WTC11 (cell line): ENCODE measurements around the gene KLHL29. TPM values are rescaled to one million over a fixed set of nuclear protein-coding genes. Genes with fewer than 3 reads are reported as not detected.

Experiments used
- ATAC-seq: fragments of 200-7000 bp; cut with Tn5 transposase; 2 replicates; pipeline ENCODE4 v1.10.0; 2021; ENCODE audit warnings: mild to moderate bottlenecking, moderate library complexity
- CTCF ChIA-PET: fragments of 300-600 bp; sonication (Branson Sonifier 250); formaldehyde crosslinking; loops from one replicate; lab custom pipeline; 2021; ENCODE audit warnings: antibody characterized with exemption; lab: Charles Lee
- POLR2A ChIA-PET: fragments of 350-600 bp; sonication (Branson Sonifier 250); formaldehyde crosslinking; loops from one replicate; lab custom pipeline; 2021; ENCODE audit warnings: antibody characterized with exemption; lab: Charles Lee
- DNase-seq: peaks from one replicate; pipeline ENCODE4 v3.0.0; 2021; ENCODE audit warnings: low spot score
- H3K27ac Mint-ChIP-seq: 2 replicates; pipeline ENCODE4 v1.8.0; 2021; ENCODE audit warnings: mixed read lengths
- H3K27me3 Mint-ChIP-seq: 2 replicates; pipeline ENCODE4 v1.8.0; 2021; ENCODE audit warnings: low read depth, mild to moderate bottlenecking, moderate library complexity, mixed read lengths
- H3K36me3 Mint-ChIP-seq: 2 replicates; pipeline ENCODE4 v1.8.0; 2021; ENCODE audit warnings: mixed read lengths
- H3K4me1 Mint-ChIP-seq: 2 replicates; pipeline ENCODE4 v1.8.0; 2022; ENCODE audit warnings: mixed read lengths
- H3K4me3 Mint-ChIP-seq: 2 replicates; pipeline ENCODE4 v1.8.0; 2021; ENCODE audit warnings: mild to moderate bottlenecking, moderate library complexity, mixed read lengths
- H3K9me3 Mint-ChIP-seq: 2 replicates; pipeline ENCODE4 v1.8.0; 2021; ENCODE audit warnings: mixed read lengths
- ATF1 ChIP-seq: sonication (generic); formaldehyde crosslinking; IDR thresholded peaks from 2 replicates; pipeline ENCODE4 v1.8.1; 2023; ENCODE audit warnings: mild to moderate bottlenecking, moderate library complexity, missing genetic modification reagents
- EMX1 ChIP-seq: fragments of 250-450 bp; sonication (Bioruptor Pico); IDR thresholded peaks from 2 replicates; pipeline ENCODE4 v1.8.0; 2021; ENCODE audit warnings: mild to moderate bottlenecking
- HMGA2 ChIP-seq: fragments of 250-450 bp; sonication (Bioruptor Pico); IDR thresholded peaks from 2 replicates; pipeline ENCODE4 v1.4.0; 2021; ENCODE audit warnings: mild to moderate bottlenecking, moderate library complexity
- JUN ChIP-seq: sonication (generic); formaldehyde crosslinking; IDR thresholded peaks from 2 replicates; pipeline ENCODE4 v1.8.0; 2023; ENCODE audit warnings: mild to moderate bottlenecking, missing genetic modification reagents
- NFATC4 ChIP-seq: fragments of 250-450 bp; sonication (Bioruptor Pico); IDR thresholded peaks from 2 replicates; pipeline ENCODE4 v1.9.0; 2021; ENCODE audit warnings: mild to moderate bottlenecking
- SMAD4 ChIP-seq: sonication (generic); formaldehyde crosslinking; IDR thresholded peaks from 2 replicates; pipeline ENCODE4 v1.8.0; 2022; ENCODE audit warnings: mild to moderate bottlenecking, missing genetic modification reagents
- TCF7 ChIP-seq: sonication (generic); formaldehyde crosslinking; IDR thresholded peaks from 2 replicates; pipeline ENCODE4 v1.8.0; 2022; ENCODE audit warnings: mild to moderate bottlenecking, low read depth, missing genetic modification reagents, moderate library complexity
- TP53 ChIP-seq: sonication (generic); formaldehyde crosslinking; IDR thresholded peaks from 2 replicates; pipeline ENCODE4 v1.8.1; 2023; ENCODE audit warnings: mild to moderate bottlenecking, missing genetic modification reagents
- USF2 ChIP-seq: sonication (generic); formaldehyde crosslinking; IDR thresholded peaks from 2 replicates; pipeline ENCODE4 v1.8.1; 2023; ENCODE audit warnings: mild to moderate bottlenecking, missing genetic modification reagents, moderate library complexity
- ZNF317 ChIP-seq: sonication (generic); formaldehyde crosslinking; IDR thresholded peaks from 2 replicates; pipeline ENCODE4 v1.8.1; 2023; ENCODE audit warnings: low read depth, mild to moderate bottlenecking, moderate library complexity, missing genetic modification reagents, borderline replicate concordance
- ZNF416 ChIP-seq: fragments of 250-450 bp; sonication (Bioruptor Pico); IDR thresholded peaks from 2 replicates; pipeline ENCODE4 v1.9.0; 2021; ENCODE audit warnings: mild to moderate bottlenecking, inconsistent platforms
- ZNF532 ChIP-seq: fragments of 250-450 bp; sonication (Bioruptor Pico); IDR thresholded peaks from 2 replicates; pipeline ENCODE4 v1.9.0; 2021; ENCODE audit warnings: mild to moderate bottlenecking, borderline replicate concordance
- ZSCAN18 ChIP-seq: fragments of 250-450 bp; sonication (Bioruptor Pico); IDR thresholded peaks from 2 replicates; pipeline ENCODE4 v2.1.2; 2022; ENCODE audit warnings: mild to moderate bottlenecking, moderate library complexity
- total RNA-seq: library from RNA; stranded (reverse); gene quantifications from 3 replicates; pipeline ENCODE4 v1.2.3, GENCODE V29; 2021
- TF ChIP-seq, protein P1 (sequence below): sonication (generic); formaldehyde crosslinking; IDR thresholded peaks from 2 replicates; pipeline ENCODE4 v1.8.0; 2022; ENCODE audit warnings: mild to moderate bottlenecking, missing genetic modification reagents
- TF ChIP-seq, protein P2 (sequence below): fragments of 250-450 bp; sonication (Bioruptor Pico); conservative IDR thresholded peaks from 2 replicates; pipeline ENCODE4 v1.9.0; 2021; ENCODE audit warnings: mild to moderate bottlenecking
- TF ChIP-seq, protein P3 (sequence below): sonication (generic); formaldehyde crosslinking; IDR thresholded peaks from 2 replicates; pipeline ENCODE4 v1.8.1; 2022; ENCODE audit warnings: mild to moderate bottlenecking, moderate library complexity, missing genetic modification reagents
- TF ChIP-seq, protein P4 (sequence below): fragments of 200-600 bp; IDR thresholded peaks from 2 replicates; pipeline ENCODE4 v1.8.0; 2022; ENCODE audit warnings: antibody characterized with exemption

The KLHL29 gene
- total RNA-seq, 1 experiment from 2014 or later, result 7.1 TPM

- ChIA-PET POLR2A (no interaction called here), CTCF (interaction anchor here (0.5 to 1.9 kb wide), 9 partner anchors 10 to 204 kb away, joined by 3 to 9 read pairs (median 3); no protein-coding TSS in a partner anchor)
- Mint-ChIP-seq H3K36me3 (no peaks in the 10 kb centered on the region), H3K4me1 (peaks cover 10% of the 10 kb centered on the region), H3K27me3 (no peaks in the 10 kb centered on the region), H3K27ac (peak overlapping the region; percentile 41; the same call in 1 of the 2 replicates), H3K4me3 (no peak overlapping the region), H3K9me3 (no peaks in the 10 kb centered on the region)
- no peak for ATAC-seq
- DNase-seq, result no peak
- TF ChIP-seq ATF1 (CRISPR knock-in tag) (no peak), ZNF317 (no peak), ZNF416 (no peak), TCF7 (CRISPR knock-in tag) (no peak), JUN (CRISPR knock-in tag) (no peak), USF2 (CRISPR knock-in tag) (no peak), NFATC4 (CRISPR knock-in tag) (no peak), TP53 (CRISPR knock-in tag) (no peak), HMGA2 (no peak), ZNF532 (no peak), EMX1 (CRISPR knock-in tag) (no peak), ZSCAN18 (no peak)
- TF ChIP-seq, protein P1, sequence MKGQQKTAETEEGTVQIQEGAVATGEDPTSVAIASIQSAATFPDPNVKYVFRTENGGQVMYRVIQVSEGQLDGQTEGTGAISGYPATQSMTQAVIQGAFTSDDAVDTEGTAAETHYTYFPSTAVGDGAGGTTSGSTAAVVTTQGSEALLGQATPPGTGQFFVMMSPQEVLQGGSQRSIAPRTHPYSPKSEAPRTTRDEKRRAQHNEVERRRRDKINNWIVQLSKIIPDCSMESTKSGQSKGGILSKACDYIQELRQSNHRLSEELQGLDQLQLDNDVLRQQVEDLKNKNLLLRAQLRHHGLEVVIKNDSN, result no peak
- TF ChIP-seq, protein P2, sequence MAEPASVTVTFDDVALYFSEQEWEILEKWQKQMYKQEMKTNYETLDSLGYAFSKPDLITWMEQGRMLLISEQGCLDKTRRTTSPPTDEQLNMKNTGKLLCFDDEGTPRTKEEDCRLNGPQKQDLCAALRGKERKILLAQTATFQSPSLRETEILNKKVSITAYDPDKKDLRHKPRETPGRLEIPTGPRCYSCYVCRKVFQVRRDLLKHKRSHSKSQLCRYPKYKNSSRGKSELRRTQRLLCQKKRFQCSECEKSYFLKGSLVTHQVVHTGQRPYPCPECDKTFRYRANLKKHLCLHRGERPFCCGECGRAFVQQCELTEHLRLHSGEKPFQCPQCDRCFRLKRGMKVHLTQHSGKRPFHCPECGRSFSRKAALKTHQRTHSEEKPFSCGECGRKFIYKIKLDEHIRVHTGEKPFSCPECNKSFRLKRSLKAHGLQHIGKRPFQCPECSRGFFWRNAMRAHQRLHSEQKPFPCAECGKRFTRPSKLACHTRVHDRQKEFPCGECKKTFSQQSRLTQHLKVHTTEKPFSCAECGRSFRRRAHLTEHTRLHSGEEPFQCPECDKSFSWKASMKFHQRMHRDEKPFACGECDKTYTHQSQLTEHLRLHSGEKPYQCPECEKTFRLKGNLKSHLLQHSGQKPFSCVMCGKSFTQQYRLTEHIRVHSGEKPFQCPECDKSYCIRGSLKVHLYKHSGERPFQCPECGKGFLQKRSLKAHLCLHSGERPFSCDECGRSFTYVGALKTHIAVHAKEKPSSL, result no peak
- TF ChIP-seq, protein P3, sequence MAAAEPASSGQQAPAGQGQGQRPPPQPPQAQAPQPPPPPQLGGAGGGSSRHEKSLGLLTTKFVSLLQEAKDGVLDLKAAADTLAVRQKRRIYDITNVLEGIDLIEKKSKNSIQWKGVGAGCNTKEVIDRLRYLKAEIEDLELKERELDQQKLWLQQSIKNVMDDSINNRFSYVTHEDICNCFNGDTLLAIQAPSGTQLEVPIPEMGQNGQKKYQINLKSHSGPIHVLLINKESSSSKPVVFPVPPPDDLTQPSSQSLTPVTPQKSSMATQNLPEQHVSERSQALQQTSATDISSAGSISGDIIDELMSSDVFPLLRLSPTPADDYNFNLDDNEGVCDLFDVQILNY, result no peak
- TF ChIP-seq, all 79 proteins: peak for 0
Measured at GRCh38 chr2:23565374-23565773, 180.4 kb downstream of the KLHL29 start.

- POLR2A ChIA-PET, result no interaction called here
- Mint-ChIP-seq H3K9me3 (no peaks in the 10 kb centered on the region), H3K4me1 (peaks cover 10% of the 10 kb centered on the region), H3K4me3 (no peak overlapping the region), H3K36me3 (no peaks in the 10 kb centered on the region), H3K27me3 (no peaks in the 10 kb centered on the region), H3K27ac (peak overlapping the region; percentile 32; the same call in 1 of the 2 replicates)
- ATAC-seq (no peak), DNase-seq (no peak)
- CTCF ChIA-PET, result interaction anchor here (0.5 to 1.9 kb wide), 17 partner anchors 9 to 719 kb away, joined by 3 to 9 read pairs (median 3); partner anchors contain the start of gene KLHL29
- TF ChIP-seq, protein P1, result no peak
- no peak for TF ChIP-seq SMAD4 (CRISPR knock-in tag)
- no peak for TF ChIP-seq ZSCAN18
- TF ChIP-seq, protein P4, sequence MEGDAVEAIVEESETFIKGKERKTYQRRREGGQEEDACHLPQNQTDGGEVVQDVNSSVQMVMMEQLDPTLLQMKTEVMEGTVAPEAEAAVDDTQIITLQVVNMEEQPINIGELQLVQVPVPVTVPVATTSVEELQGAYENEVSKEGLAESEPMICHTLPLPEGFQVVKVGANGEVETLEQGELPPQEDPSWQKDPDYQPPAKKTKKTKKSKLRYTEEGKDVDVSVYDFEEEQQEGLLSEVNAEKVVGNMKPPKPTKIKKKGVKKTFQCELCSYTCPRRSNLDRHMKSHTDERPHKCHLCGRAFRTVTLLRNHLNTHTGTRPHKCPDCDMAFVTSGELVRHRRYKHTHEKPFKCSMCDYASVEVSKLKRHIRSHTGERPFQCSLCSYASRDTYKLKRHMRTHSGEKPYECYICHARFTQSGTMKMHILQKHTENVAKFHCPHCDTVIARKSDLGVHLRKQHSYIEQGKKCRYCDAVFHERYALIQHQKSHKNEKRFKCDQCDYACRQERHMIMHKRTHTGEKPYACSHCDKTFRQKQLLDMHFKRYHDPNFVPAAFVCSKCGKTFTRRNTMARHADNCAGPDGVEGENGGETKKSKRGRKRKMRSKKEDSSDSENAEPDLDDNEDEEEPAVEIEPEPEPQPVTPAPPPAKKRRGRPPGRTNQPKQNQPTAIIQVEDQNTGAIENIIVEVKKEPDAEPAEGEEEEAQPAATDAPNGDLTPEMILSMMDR, result no peak
Measured at GRCh38 chr2:23565814-23566213, 180.8 kb downstream of the KLHL29 start.
